H9 (cell line): ENCODE data around the gene ZBTB12. TPM values are rescaled to one million over a fixed set of nuclear protein-coding genes. Genes with fewer than 3 reads are reported as not detected.

Experiments
- DNase-seq: peaks from one replicate; pipeline ENCODE4 v3.0.0-alpha.2; 2017
- H2AFZ ChIP-seq: one replicate; pipeline ENCODE4 v1.6.1; 2013; ENCODE audit warnings: mild to moderate bottlenecking, low read length, control low read depth, moderate library complexity
- H2AK5ac ChIP-seq: 2 replicates; pipeline ENCODE4 v1.6.1; 2013; ENCODE audit warnings: low read length, control low read depth, mixed read lengths; ENCODE audit not compliant: insufficient read length
- H2BK120ac ChIP-seq: one replicate; pipeline ENCODE4 v1.6.1; 2013; ENCODE audit warnings: low read depth, mild to moderate bottlenecking, low read length, control low read depth, inconsistent platforms; ENCODE audit not compliant: poor library complexity, severe bottlenecking
- H2BK12ac ChIP-seq: 2 replicates; pipeline ENCODE4 v1.6.1; 2013; ENCODE audit warnings: low read length, control low read depth, mixed read lengths, low read depth; ENCODE audit not compliant: insufficient read length
- H2BK15ac ChIP-seq: 2 replicates; pipeline ENCODE4 v1.6.1; 2013; ENCODE audit warnings: low read depth, low read length, control low read depth
- H2BK20ac ChIP-seq: one replicate; pipeline ENCODE4 v1.6.1; 2013; ENCODE audit warnings: low read depth, mild to moderate bottlenecking, low read length, control low read depth, inconsistent platforms; ENCODE audit not compliant: poor library complexity, severe bottlenecking
- H2BK5ac ChIP-seq: 2 replicates; pipeline ENCODE4 v1.6.1; 2013; ENCODE audit warnings: low read length, control low read depth, mixed read lengths; ENCODE audit not compliant: insufficient read length
- H3K14ac ChIP-seq: 2 replicates; pipeline ENCODE4 v1.6.1; 2013; ENCODE audit warnings: low read length, control low read depth; ENCODE audit not compliant: insufficient read depth
- H3K18ac ChIP-seq: 2 replicates; pipeline ENCODE4 v1.6.1; 2013; ENCODE audit warnings: low read depth, mild to moderate bottlenecking, mixed read lengths, low read length, control low read depth; ENCODE audit not compliant: insufficient read length
- H3K23ac ChIP-seq: 2 replicates; pipeline ENCODE4 v1.6.1; 2013; ENCODE audit warnings: low read length, control low read depth, mixed read lengths, low read depth; ENCODE audit not compliant: insufficient read length
- H3K23me2 ChIP-seq: 2 replicates; pipeline ENCODE4 v1.6.1; 2013; ENCODE audit warnings: low read depth, mild to moderate bottlenecking, mixed read lengths, low read length, control low read depth; ENCODE audit not compliant: insufficient read length, poor library complexity, severe bottlenecking
- H3K27ac ChIP-seq: 2 replicates; pipeline ENCODE4 v1.5.1; 2013; ENCODE audit warnings: low read length, control low read depth, mixed read lengths, low read depth; ENCODE audit not compliant: insufficient read length
- H3K27me3 ChIP-seq: 2 replicates; pipeline ENCODE4 v1.6.1; 2013; ENCODE audit warnings: low read length, control low read depth, inconsistent platforms; ENCODE audit not compliant: insufficient read depth
- H3K4ac ChIP-seq: 2 replicates; pipeline ENCODE4 v1.6.1; 2013; ENCODE audit warnings: low read depth, mild to moderate bottlenecking, control low read depth, inconsistent platforms, low read length, moderate library complexity
- H3K4me1 ChIP-seq: 2 replicates; pipeline ENCODE4 v1.6.1; 2013; ENCODE audit warnings: low read length, control low read depth, inconsistent platforms; ENCODE audit not compliant: insufficient read depth
- H3K4me2 ChIP-seq: 2 replicates; pipeline ENCODE4 v1.6.1; 2013; ENCODE audit warnings: low read length, control low read depth, mixed read lengths; ENCODE audit not compliant: insufficient read length, insufficient read depth
- H3K56ac ChIP-seq: 2 replicates; pipeline ENCODE4 v1.6.1; 2013; ENCODE audit warnings: low read depth, mild to moderate bottlenecking, mixed read lengths, low read length, control low read depth; ENCODE audit not compliant: insufficient read length
- H3K79me1 ChIP-seq: 2 replicates; pipeline ENCODE4 v1.6.1; 2013; ENCODE audit warnings: low read depth, mild to moderate bottlenecking, moderate library complexity, low read length, control low read depth, inconsistent platforms; ENCODE audit not compliant: insufficient read depth, poor library complexity, severe bottlenecking
- H3K79me2 ChIP-seq: 2 replicates; pipeline ENCODE4 v1.6.1; 2013; ENCODE audit warnings: low read length, control low read depth, inconsistent platforms; ENCODE audit not compliant: insufficient read depth
- H3K9ac ChIP-seq: 2 replicates; pipeline ENCODE4 v1.6.1; 2013; ENCODE audit warnings: low read length, control low read depth, mixed read lengths; ENCODE audit not compliant: insufficient read length; ENCODE audit errors: extremely low read depth
- H3K9me3 ChIP-seq: one replicate; pipeline ENCODE4 v1.6.1; 2013; ENCODE audit warnings: low read depth, low read length, inconsistent platforms; ENCODE audit not compliant: control insufficient read depth
- H3T11ph ChIP-seq: one replicate; pipeline ENCODE4 v1.6.1; 2013; ENCODE audit warnings: mild to moderate bottlenecking, low read length, control low read depth, inconsistent platforms
- H4K20me1 ChIP-seq: one replicate; pipeline ENCODE4 v1.6.1; 2013; ENCODE audit not compliant: control insufficient read depth, insufficient read length, insufficient read depth
- H4K5ac ChIP-seq: 2 replicates; pipeline ENCODE4 v1.6.1; 2013; ENCODE audit warnings: low read depth, mild to moderate bottlenecking, mixed read lengths, low read length, control low read depth; ENCODE audit not compliant: insufficient read length
- H4K8ac ChIP-seq: replicated peaks from 2 replicates; pipeline ENCODE4 v1.6.1; 2013; ENCODE audit warnings: low read length, control low read depth, mixed read lengths, low read depth; ENCODE audit not compliant: insufficient read length
- H4K91ac ChIP-seq: 2 replicates; pipeline ENCODE4 v1.6.1; 2013; ENCODE audit warnings: low read depth, mild to moderate bottlenecking, moderate library complexity, mixed read lengths, low read length, control low read depth; ENCODE audit not compliant: insufficient read length
- H3K27ac Mint-ChIP-seq, 3 experiments: 2 replicates in 2 of 3; 3 replicates in 1 of 3; pipeline ENCODE4 v1.8.0; 2020 to 2021; ENCODE audit warnings: mixed read lengths in 3 of 3, mild to moderate bottlenecking in 1 of 3, moderate library complexity in 1 of 3
- H3K27me3 Mint-ChIP-seq: 2 replicates; pipeline ENCODE4 v1.8.0; 2021; ENCODE audit warnings: low read depth, mild to moderate bottlenecking, moderate library complexity, mixed read lengths
- H3K36me3 Mint-ChIP-seq, 3 experiments: 2 replicates in 2 of 3; 3 replicates in 1 of 3; pipeline ENCODE4 v1.8.0; 2020 to 2021; ENCODE audit warnings: low read depth in 3 of 3, mixed read lengths in 3 of 3; ENCODE audit not compliant: insufficient read depth in 1 of 3
- H3K4me1 Mint-ChIP-seq, 2 experiments: 2 replicates each; pipeline ENCODE4 v1.8.0; 2020; ENCODE audit warnings: mixed read lengths in 2 of 2
- H3K4me3 Mint-ChIP-seq, 2 experiments: 2 replicates in 1 of 2; 3 replicates in 1 of 2; pipeline ENCODE4 v1.8.0; 2020 to 2021; ENCODE audit warnings: mild to moderate bottlenecking in 2 of 2, mixed read lengths in 2 of 2, moderate library complexity in 1 of 2
- H3K9me3 Mint-ChIP-seq, 2 experiments: 2 replicates in 1 of 2; 3 replicates in 1 of 2; pipeline ENCODE4 v1.8.0; 2020; ENCODE audit warnings: mild to moderate bottlenecking in 2 of 2, mixed read lengths in 2 of 2, moderate library complexity in 1 of 2
- WGBS: extraction: QIAGEN DNeasy Blood & Tissue Kit; methylation state at CpG from one replicate; pipeline ENCODE4 v1.1.7; 2013; ENCODE audit warnings: missing lambda C conversion rate, low lambda C conversion rate, mixed read lengths; ENCODE audit not compliant: insufficient read length; ENCODE audit errors: extremely low coverage; 5-methylcytosine and 5-hydroxymethylcytosine counted together
- total RNA-seq: library from RNA; stranded (reverse); gene quantifications from 2 replicates; pipeline ENCODE4 v1.2.1, GENCODE V29; 2021
- TF ChIP-seq, protein P1 (sequence below): fragments of 200-600 bp; sonication (generic); conservative IDR thresholded peaks from 3 replicates; pipeline ENCODE4 v1.8.0; 2021; ENCODE audit warnings: antibody characterized with exemption, mild to moderate bottlenecking

ZBTB12 gene
- total RNA-seq, 1 experiment from 2014 or later = 31.0 TPM

DNA sequence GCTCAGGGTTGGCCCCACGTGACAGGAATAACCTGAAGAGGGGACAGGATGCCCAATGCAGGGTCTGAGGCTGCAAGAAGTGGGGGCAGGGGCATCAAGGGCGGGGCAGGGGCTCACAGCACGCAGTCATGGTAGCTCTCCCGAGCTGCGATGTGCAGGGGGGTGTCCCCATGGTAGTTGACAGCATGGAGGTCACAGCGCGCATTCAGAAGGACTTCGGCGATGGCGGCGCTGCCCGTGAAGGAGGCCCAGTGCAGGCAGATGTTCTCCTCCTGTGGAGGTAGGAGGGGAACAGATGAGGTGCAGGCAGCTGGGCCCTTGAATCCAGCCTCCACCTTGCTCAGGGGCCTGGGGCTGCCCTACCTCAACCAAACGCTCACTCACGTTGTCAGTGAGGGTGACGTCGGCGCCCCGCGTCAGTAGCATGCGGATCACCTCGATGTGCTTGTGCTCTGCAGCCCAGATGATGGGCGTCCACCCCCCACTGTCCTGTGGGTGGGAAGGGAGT, 17.3 kb downstream of the ZBTB12 start:
- no peak overlapping the region for H4K5ac ChIP-seq

More for the DNA sequence above, 17.3 kb downstream of the ZBTB12 start:
- H3K9me3 Mint-ChIP-seq = no peaks in the 10 kb centered on the region
- Histone ChIP-seq H3K4ac (no peak overlapping the region), H4K8ac (no peak overlapping the region), H3K79me1 (no peaks in the 10 kb centered on the region), H2BK15ac (no peak overlapping the region), H3K4me2 (no peak overlapping the region), H2BK12ac (no peak overlapping the region), H3T11ph (no peak overlapping the region), H3K14ac (no peak overlapping the region), H3K4me1 (no peaks in the 10 kb centered on the region), H3K9ac (no peak overlapping the region), H4K20me1 (no peaks in the 10 kb centered on the region), H3K23me2 (no peaks in the 10 kb centered on the region), H4K91ac (no peak overlapping the region), H3K79me2 (no peaks in the 10 kb centered on the region), H3K27ac (no peak overlapping the region), H2BK20ac (no peak overlapping the region), H3K23ac (no peak overlapping the region), H3K9me3 (no peaks in the 10 kb centered on the region), H2BK5ac (no peak overlapping the region), H2AK5ac (no peak overlapping the region), H2BK120ac (no peak overlapping the region), H2AFZ (no peak overlapping the region), H3K27me3 (no peaks in the 10 kb centered on the region), H3K18ac (no peak overlapping the region), H3K56ac (no peak overlapping the region)
- TF ChIP-seq, protein P1, sequence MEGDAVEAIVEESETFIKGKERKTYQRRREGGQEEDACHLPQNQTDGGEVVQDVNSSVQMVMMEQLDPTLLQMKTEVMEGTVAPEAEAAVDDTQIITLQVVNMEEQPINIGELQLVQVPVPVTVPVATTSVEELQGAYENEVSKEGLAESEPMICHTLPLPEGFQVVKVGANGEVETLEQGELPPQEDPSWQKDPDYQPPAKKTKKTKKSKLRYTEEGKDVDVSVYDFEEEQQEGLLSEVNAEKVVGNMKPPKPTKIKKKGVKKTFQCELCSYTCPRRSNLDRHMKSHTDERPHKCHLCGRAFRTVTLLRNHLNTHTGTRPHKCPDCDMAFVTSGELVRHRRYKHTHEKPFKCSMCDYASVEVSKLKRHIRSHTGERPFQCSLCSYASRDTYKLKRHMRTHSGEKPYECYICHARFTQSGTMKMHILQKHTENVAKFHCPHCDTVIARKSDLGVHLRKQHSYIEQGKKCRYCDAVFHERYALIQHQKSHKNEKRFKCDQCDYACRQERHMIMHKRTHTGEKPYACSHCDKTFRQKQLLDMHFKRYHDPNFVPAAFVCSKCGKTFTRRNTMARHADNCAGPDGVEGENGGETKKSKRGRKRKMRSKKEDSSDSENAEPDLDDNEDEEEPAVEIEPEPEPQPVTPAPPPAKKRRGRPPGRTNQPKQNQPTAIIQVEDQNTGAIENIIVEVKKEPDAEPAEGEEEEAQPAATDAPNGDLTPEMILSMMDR = no peak
- no CpG with 5 or more reads among the region's 22 CpGs for WGBS
- H3K4me1 Mint-ChIP-seq = peaks cover 0 to under 1% of the 10 kb centered on the region in 2 experiments; a peak in 1 of 4 replicates
- H3K36me3 Mint-ChIP-seq = peaks cover 65 to 98% (median 95%) of the 10 kb centered on the region in 3 experiments; a peak in 6 of 7 replicates
- H3K4me3 Mint-ChIP-seq = no peak overlapping the region
- no peaks in the 10 kb centered on the region for H3K27me3 Mint-ChIP-seq
- DNase-seq = no peak
- H3K27ac Mint-ChIP-seq = no peak overlapping the region
